A549 (cell line): ENCODE results near the gene SHE. TPM values are rescaled to one million over a fixed set of nuclear protein-coding genes. Genes with fewer than 3 reads are reported as not detected.

Experiments used
- ATAC-seq, 2 experiments: fragments of 200-7000 bp in 1 of 2; fragments of >200 bp in 1 of 2; cut with Nextera tagmentation in 1 of 2; cut with Tn5 transposase in 1 of 2; 3 replicates each; pipeline versions ENCODE4 v1.8.0 to v1.9.1; 2018 to 2020; ENCODE audit warnings: mild to moderate bottlenecking in 1 of 2, moderate library complexity in 1 of 2
- CTCF ChIA-PET: fragments of 300-600 bp; sonication (Branson Sonifier 250); formaldehyde crosslinking; extraction: SDS; loops from one replicate; lab custom pipeline; 2021; ENCODE audit warnings: antibody characterized with exemption, inconsistent platforms; lab: Yijun Ruan, JAX
- POLR2A ChIA-PET: fragments of 350-600 bp; formaldehyde crosslinking; extraction: SDS; loops from one replicate; lab custom pipeline; 2021; ENCODE audit warnings: antibody characterized with exemption, inconsistent platforms; lab: Yijun Ruan, JAX
- DNase-seq, 2 experiments: peaks; one replicate each; pipeline versions ENCODE4 v3.0.0 to v3.0.0-alpha.2; 2011 to 2016; ENCODE audit warnings: low read depth in 1 of 2, low spot score in 1 of 2
- FAIRE-seq: peaks from 2 replicates; lab custom pipeline; 2011; peaks lifted over from hg19 to GRCh38; lab: Jason Lieb, UNC
- H3K27ac ChIP-seq, 2 experiments: fragments of >200 bp; sonication (Bioruptor Twin); formaldehyde crosslinking; 3 replicates each; pipeline ENCODE4 v1.5.1; 2016 to 2017
- H3K4me1 ChIP-seq: fragments of >200 bp; sonication (Bioruptor Twin); formaldehyde crosslinking; 3 replicates; pipeline ENCODE4 v1.6.1; 2016
- H3K4me2 ChIP-seq: fragments of >200 bp; sonication (Bioruptor Twin); formaldehyde crosslinking; 3 replicates; pipeline ENCODE4 v1.6.1; 2016
- H3K4me3 ChIP-seq: fragments of >200 bp; sonication (Bioruptor Twin); formaldehyde crosslinking; 3 replicates; pipeline ENCODE4 v1.5.1; 2016
- H3K9me3 ChIP-seq: fragments of >200 bp; sonication (Bioruptor Twin); formaldehyde crosslinking; 3 replicates; pipeline ENCODE4 v1.6.1; 2016
- CBX2 ChIP-seq: fragments of 200-600 bp; sonication (generic); IDR thresholded peaks from 2 replicates; pipeline ENCODE4 v1.6.1; 2016; ENCODE audit warnings: low read depth, mild to moderate bottlenecking, borderline replicate concordance
- ESRRA ChIP-seq: fragments of 150-350 bp; IDR thresholded peaks from 2 replicates; pipeline ENCODE4 v1.6.1; 2014; ENCODE audit warnings: mild to moderate bottlenecking, low read length, borderline replicate concordance
- FOXS1 ChIP-seq: fragments of 250-450 bp; sonication (Bioruptor Pico); IDR thresholded peaks from 2 replicates; pipeline ENCODE4 v1.5.0; 2020; ENCODE audit warnings: mild to moderate bottlenecking, moderate library complexity
- GATA3 ChIP-seq: IDR thresholded peaks from 2 replicates; pipeline ENCODE4 v1.6.1; 2012; ENCODE audit warnings: borderline replicate concordance
- HEYL ChIP-seq: fragments of 250-450 bp; sonication (Bioruptor Pico); IDR thresholded peaks from 2 replicates; pipeline ENCODE4 v1.8.0; 2021; ENCODE audit warnings: mild to moderate bottlenecking, moderate library complexity
- HOXA7 ChIP-seq: fragments of 250-450 bp; sonication (Bioruptor Pico); IDR thresholded peaks from 2 replicates; pipeline ENCODE4 v1.5.0; 2020; ENCODE audit warnings: mild to moderate bottlenecking, moderate library complexity
- HOXB5 ChIP-seq: fragments of 250-450 bp; sonication (Bioruptor Pico); IDR thresholded peaks from 2 replicates; pipeline ENCODE4 v1.5.0; 2020; ENCODE audit warnings: mild to moderate bottlenecking, moderate library complexity
- KDM5A ChIP-seq: fragments of 200-600 bp; sonication (generic); IDR thresholded peaks from 2 replicates; pipeline ENCODE4 v1.6.1; 2016; ENCODE audit warnings: antibody characterized with exemption, mild to moderate bottlenecking
- MAZ ChIP-seq: fragments of 150-350 bp; IDR thresholded peaks from 2 replicates; pipeline ENCODE4 v1.6.1; 2014; ENCODE audit warnings: antibody characterized with exemption, low read depth, low read length, borderline replicate concordance
- NFE2L2 ChIP-seq: fragments of 150-350 bp; conservative IDR thresholded peaks from 2 replicates; pipeline ENCODE4 v1.6.1; 2014; ENCODE audit warnings: low read length
- RARB ChIP-seq: fragments of 250-450 bp; sonication (Bioruptor Pico); IDR thresholded peaks from 2 replicates; pipeline ENCODE4 v1.8.0; 2021; ENCODE audit warnings: mild to moderate bottlenecking, moderate library complexity
- RNF2 ChIP-seq: fragments of 200-600 bp; sonication (generic); IDR thresholded peaks from 2 replicates; pipeline ENCODE4 v1.6.1; 2016; ENCODE audit warnings: low read depth, mild to moderate bottlenecking, antibody characterized with exemption, moderate library complexity, borderline replicate concordance
- SMC3 ChIP-seq: fragments of >200 bp; sonication (Bioruptor Twin); formaldehyde crosslinking; IDR thresholded peaks from 3 replicates; pipeline ENCODE4 v1.6.1; 2018; ENCODE audit warnings: inconsistent platforms
- SREBF2 ChIP-seq: fragments of 450-650 bp; IDR thresholded peaks from 2 replicates; pipeline ENCODE4 v1.6.1; 2014; ENCODE audit warnings: mild to moderate bottlenecking, moderate library complexity
- TP53 ChIP-seq: fragments of 250-450 bp; sonication (Bioruptor Pico); IDR thresholded peaks from 2 replicates; pipeline ENCODE4 v1.5.0; 2021; ENCODE audit warnings: mild to moderate bottlenecking, moderate library complexity
- ZC3H11A ChIP-seq: fragments of 450-650 bp; IDR thresholded peaks from 2 replicates; pipeline ENCODE4 v1.6.1; 2014; ENCODE audit warnings: antibody characterized with exemption, mild to moderate bottlenecking
- ZFP36 ChIP-seq: fragments of 450-650 bp; IDR thresholded peaks from 2 replicates; pipeline ENCODE4 v1.6.1; 2014; ENCODE audit warnings: borderline replicate concordance; ENCODE audit not compliant: partially characterized antibody
- ZSCAN20 ChIP-seq: fragments of 250-450 bp; sonication (Bioruptor Pico); IDR thresholded peaks from 2 replicates; pipeline ENCODE4 v1.8.0; 2022; ENCODE audit warnings: mild to moderate bottlenecking, moderate library complexity
- WGBS: methylation state at CpG from one replicate; pipeline ENCODE4 v1.1.6; 2017; ENCODE audit errors: missing lambda C conversion rate; 5-methylcytosine and 5-hydroxymethylcytosine counted together
- polyA plus RNA-seq, 4 experiments: library from polyadenylated mRNA; depleted of rRNA in 3 of 4; stranded (reverse); fragments of >200 nt; fragmentation: RNase III in 1 of 4; extraction: RNeasy Plus Mini Kit Qiagen cat#74134 plus additional on column Dnase treatment in 1 of 4; gene quantifications; 2 replicates in 3 of 4; 3 replicates in 1 of 4; pipeline ENCODE4 v1.2.3, GENCODE V29; 2011 to 2017
- TF ChIP-seq, protein P1 (sequence below): fragments of 250-450 bp; sonication (Bioruptor Pico); IDR thresholded peaks from 2 replicates; pipeline ENCODE4 v1.5.0; 2021; ENCODE audit warnings: mild to moderate bottlenecking, moderate library complexity, borderline replicate concordance
- TF ChIP-seq, protein P2 (sequence below): fragments of 200-600 bp; sonication (generic); IDR thresholded peaks from 2 replicates; pipeline ENCODE4 v1.6.1; 2016; ENCODE audit warnings: antibody characterized with exemption, mild to moderate bottlenecking, moderate library complexity

SHE gene
- polyA plus RNA-seq, 2 of the 4 experiments (the other 2 are of a cell fraction): 0.03 TPM; not detected in 1

DNA sequence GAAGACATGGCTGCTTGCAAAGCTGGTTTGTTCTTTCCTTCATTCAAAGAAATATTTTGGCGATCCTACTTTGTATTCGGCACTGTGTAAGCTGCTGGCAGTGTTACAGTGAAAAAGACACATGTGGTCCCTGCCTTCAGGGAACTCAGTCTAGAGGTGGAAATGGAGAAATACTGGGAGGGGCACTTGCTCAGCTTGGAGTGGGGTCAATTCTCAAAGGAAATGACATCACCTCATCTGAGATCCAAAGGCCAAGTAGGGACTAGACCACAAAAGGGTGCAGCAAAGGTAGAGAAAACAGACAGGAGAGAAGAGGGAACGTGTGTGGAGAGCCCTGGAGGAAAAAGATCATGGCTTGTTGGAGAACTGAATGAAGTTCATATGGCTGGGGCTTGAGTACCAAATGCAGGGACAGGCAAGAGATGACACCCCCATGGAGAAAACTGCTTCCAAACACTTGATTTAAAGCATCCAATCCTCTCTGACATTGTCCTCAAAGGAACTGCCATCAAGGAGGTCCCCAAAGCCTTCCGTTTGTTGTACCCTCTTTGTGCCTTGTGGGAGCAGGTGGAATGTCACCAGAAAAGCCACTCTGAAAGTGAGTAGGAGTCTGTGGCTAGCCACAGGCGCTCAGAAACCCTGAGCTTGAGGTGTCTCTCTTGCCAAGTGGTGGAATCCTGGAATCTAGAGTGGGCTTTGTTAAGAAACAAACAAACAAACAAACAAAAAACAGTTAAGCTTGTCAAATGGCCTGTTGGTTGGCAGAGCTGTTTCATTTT lies 48.4 kb downstream of the SHE start:
- DNase-seq (no peak), ATAC-seq (no peak; a peak in 1 of 6 replicates), FAIRE-seq (no peak)
- Histone ChIP-seq H3K4me3 (no peak overlapping the region), H3K27ac (peak overlapping the region in 1 of 2 experiments; percentile 41; a peak in 1 of 6 replicates), H3K4me1 (peaks cover 8% of the 10 kb centered on the region; the same call in 1 of the 3 replicates), H3K9me3 (no peaks in the 10 kb centered on the region), H3K4me2 (peak overlapping the region; percentile 25; the same call in 1 of the 3 replicates)
- TF ChIP-seq CBX2 (no peak), HOXA7 (CRISPR knock-in tag) (no peak), GATA3 (no peak), KDM5A (no peak), TP53 (CRISPR knock-in tag) (no peak), ZSCAN20 (no peak), RNF2 (no peak), HOXB5 (CRISPR knock-in tag) (no peak), MAZ (no peak), SMC3 (no peak), ZFP36 (no peak)
- CTCF ChIA-PET: interaction anchor here (1.0 to 2.4 kb wide), 6 partner anchors 9 to 119 kb away, joined by 3 to 9 read pairs (median 4); no protein-coding TSS in a partner anchor
- WGBS: 52% methylated on average over 5 of the region's 5 CpGs
- POLR2A ChIA-PET: no interaction called here

GRCh38 chr1:154453161-154453560 lies 49.1 kb downstream of the SHE start:
- ATAC-seq (no peak), DNase-seq (no peak)
- Histone ChIP-seq H3K27ac (peak overlapping the region in 1 of 2 experiments; percentile 41; a peak in 1 of 6 replicates), H3K4me1 (peaks cover 8% of the 10 kb centered on the region; the same call in 1 of the 3 replicates), H3K9me3 (no peaks in the 10 kb centered on the region), H3K4me2 (peak overlapping the region; percentile 25; the same call in 1 of the 3 replicates)
- ChIA-PET POLR2A (no interaction called here), CTCF (interaction anchor here (1.1 to 2.4 kb wide), 4 partner anchors 9 to 118 kb away, joined by 3 to 9 read pairs (median 6); no protein-coding TSS in a partner anchor)
- WGBS: 91% methylated on average over 5 of the region's 5 CpGs
- TF ChIP-seq, protein P1, sequence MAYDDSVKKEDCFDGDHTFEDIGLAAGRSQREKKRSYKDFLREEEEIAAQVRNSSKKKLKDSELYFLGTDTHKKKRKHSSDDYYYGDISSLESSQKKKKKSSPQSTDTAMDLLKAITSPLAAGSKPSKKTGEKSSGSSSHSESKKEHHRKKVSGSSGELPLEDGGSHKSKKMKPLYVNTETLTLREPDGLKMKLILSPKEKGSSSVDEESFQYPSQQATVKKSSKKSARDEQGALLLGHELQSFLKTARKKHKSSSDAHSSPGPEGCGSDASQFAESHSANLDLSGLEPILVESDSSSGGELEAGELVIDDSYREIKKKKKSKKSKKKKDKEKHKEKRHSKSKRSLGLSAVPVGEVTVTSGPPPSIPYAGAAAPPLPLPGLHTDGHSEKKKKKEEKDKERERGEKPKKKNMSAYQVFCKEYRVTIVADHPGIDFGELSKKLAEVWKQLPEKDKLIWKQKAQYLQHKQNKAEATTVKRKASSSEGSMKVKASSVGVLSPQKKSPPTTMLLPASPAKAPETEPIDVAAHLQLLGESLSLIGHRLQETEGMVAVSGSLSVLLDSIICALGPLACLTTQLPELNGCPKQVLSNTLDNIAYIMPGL: no peak
- TF ChIP-seq, all 56 proteins: peak for 0
- FAIRE-seq: no peak
- no peak overlapping the region for H3K4me3 ChIP-seq

- Histone ChIP-seq H3K27ac (no peak overlapping the region), H3K4me2 (no peak overlapping the region), H3K4me1 (peaks cover 12% of the 10 kb centered on the region), H3K9me3 (no peaks in the 10 kb centered on the region), H3K4me3 (no peak overlapping the region)
- no peak for ATAC-seq
- FAIRE-seq: no peak
- ChIA-PET CTCF (interaction anchor here (0.7 to 1.6 kb wide), 6 partner anchors 9 to 114 kb away, joined by 3 to 6 read pairs (median 4); no protein-coding TSS in a partner anchor), POLR2A (no interaction called here)
- no peak for TF ChIP-seq SREBF2
- no peak for TF ChIP-seq FOXS1 (CRISPR knock-in tag)
- no peak for TF ChIP-seq HEYL (CRISPR knock-in tag)
- TF ChIP-seq, protein P2, sequence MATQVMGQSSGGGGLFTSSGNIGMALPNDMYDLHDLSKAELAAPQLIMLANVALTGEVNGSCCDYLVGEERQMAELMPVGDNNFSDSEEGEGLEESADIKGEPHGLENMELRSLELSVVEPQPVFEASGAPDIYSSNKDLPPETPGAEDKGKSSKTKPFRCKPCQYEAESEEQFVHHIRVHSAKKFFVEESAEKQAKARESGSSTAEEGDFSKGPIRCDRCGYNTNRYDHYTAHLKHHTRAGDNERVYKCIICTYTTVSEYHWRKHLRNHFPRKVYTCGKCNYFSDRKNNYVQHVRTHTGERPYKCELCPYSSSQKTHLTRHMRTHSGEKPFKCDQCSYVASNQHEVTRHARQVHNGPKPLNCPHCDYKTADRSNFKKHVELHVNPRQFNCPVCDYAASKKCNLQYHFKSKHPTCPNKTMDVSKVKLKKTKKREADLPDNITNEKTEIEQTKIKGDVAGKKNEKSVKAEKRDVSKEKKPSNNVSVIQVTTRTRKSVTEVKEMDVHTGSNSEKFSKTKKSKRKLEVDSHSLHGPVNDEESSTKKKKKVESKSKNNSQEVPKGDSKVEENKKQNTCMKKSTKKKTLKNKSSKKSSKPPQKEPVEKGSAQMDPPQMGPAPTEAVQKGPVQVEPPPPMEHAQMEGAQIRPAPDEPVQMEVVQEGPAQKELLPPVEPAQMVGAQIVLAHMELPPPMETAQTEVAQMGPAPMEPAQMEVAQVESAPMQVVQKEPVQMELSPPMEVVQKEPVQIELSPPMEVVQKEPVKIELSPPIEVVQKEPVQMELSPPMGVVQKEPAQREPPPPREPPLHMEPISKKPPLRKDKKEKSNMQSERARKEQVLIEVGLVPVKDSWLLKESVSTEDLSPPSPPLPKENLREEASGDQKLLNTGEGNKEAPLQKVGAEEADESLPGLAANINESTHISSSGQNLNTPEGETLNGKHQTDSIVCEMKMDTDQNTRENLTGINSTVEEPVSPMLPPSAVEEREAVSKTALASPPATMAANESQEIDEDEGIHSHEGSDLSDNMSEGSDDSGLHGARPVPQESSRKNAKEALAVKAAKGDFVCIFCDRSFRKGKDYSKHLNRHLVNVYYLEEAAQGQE: no peak
- TF ChIP-seq RARB (CRISPR knock-in tag): no peak
- no peak for TF ChIP-seq NFE2L2
- no peak for TF ChIP-seq ZC3H11A
- TF ChIP-seq HOXA7 (CRISPR knock-in tag): no peak
- TF ChIP-seq ESRRA: no peak
- TF ChIP-seq TP53 (CRISPR knock-in tag): no peak
- no peak for TF ChIP-seq ZFP36
- 88% methylated on average over 7 of the region's 7 CpGs for WGBS
- DNase-seq: no peak
Measured at GRCh38 chr1:154448331-154448811, 53.8 kb downstream of the SHE start.
